ENCODE measurements around the gene CHST9.

Gene CHST9

GRCh38 chr18:27049969-27050368 is 135.1 kb downstream of the CHST9 start:
- H3K4me3 ChIP-seq (ENCODE audit: low read depth, low read length) = no peak overlapping the region
- no peaks in the 10 kb centered on the region for H3K4me1 ChIP-seq (ENCODE audit: control insufficient read depth, insufficient read depth, low read length, unreplicated experiment)
- H3K36me3 ChIP-seq (ENCODE audit: insufficient read depth, low read length) = no peaks in the 10 kb centered on the region
- H3K27me3 ChIP-seq (ENCODE audit: insufficient read depth, low read length) = no peaks in the 10 kb centered on the region
- H3K79me2 ChIP-seq (ENCODE audit: control insufficient read depth, insufficient read depth, low read length, unreplicated experiment) = no peaks in the 10 kb centered on the region
- no peak overlapping the region for H3K27ac ChIP-seq (ENCODE audit: low read depth, low read length)
- H2AFZ ChIP-seq (ENCODE audit: low read length, unreplicated experiment) = no peak overlapping the region

DNA sequence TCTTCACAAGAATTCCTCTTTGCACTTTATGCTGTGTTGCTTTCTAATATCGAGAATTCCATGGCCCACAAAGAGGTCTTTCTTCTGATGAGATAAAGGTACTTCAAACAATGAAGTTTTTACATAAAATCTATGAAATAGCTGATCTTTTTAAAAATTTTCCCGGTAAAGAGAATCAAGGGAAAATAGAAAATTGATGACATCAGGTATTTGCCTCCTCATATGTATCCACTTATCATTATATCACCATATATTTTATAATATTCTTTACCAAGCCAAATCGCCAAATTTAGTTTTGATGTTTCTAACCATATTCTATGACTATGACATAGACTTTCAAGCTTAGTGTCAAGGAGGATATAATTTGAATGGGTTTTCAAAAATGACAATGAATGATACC is 139.8 kb downstream of the CHST9 start:
- no peaks in the 10 kb centered on the region for H3K79me2 ChIP-seq (ENCODE audit: control insufficient read depth, insufficient read depth, low read length, unreplicated experiment)
- H3K27me3 ChIP-seq (ENCODE audit: insufficient read depth, low read length) = no peaks in the 10 kb centered on the region
- H3K4me3 ChIP-seq (ENCODE audit: low read depth, low read length) = no peak overlapping the region
- no peak overlapping the region for H3K27ac ChIP-seq (ENCODE audit: low read depth, low read length)
- H3K4me1 ChIP-seq (ENCODE audit: control insufficient read depth, insufficient read depth, low read length, unreplicated experiment) = no peaks in the 10 kb centered on the region
- no peak overlapping the region for H2AFZ ChIP-seq (ENCODE audit: low read length, unreplicated experiment)
- no peaks in the 10 kb centered on the region for H3K36me3 ChIP-seq (ENCODE audit: insufficient read depth, low read length)

DNA sequence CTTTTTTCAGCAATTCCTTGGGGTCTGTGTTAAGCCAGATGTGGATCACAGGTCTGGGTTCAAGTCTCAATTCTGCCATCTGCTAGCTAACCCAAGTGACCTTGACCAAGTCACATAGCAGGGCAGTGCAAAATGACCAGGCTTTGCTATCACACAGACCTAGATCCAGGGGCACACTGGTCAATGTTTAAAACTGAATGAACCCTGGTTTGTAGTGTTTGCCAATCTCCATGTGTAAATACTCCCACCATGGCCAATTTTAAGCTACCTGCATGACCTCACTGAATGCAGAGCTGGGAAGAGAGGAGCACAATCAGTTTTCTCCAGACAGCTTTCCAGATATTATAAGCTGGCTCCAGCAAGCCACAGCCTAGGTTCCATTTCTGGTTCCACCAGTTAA is 142.9 kb downstream of the CHST9 start:
- Histone ChIP-seq H3K27ac (ENCODE audit: low read depth, low read length) (no peak overlapping the region), H3K4me3 (ENCODE audit: low read depth, low read length) (no peak overlapping the region), H2AFZ (ENCODE audit: low read length, unreplicated experiment) (no peak overlapping the region), H3K79me2 (ENCODE audit: control insufficient read depth, insufficient read depth, low read length, unreplicated experiment) (no peaks in the 10 kb centered on the region), H3K36me3 (ENCODE audit: insufficient read depth, low read length) (no peaks in the 10 kb centered on the region), H3K4me1 (ENCODE audit: control insufficient read depth, insufficient read depth, low read length, unreplicated experiment) (no peaks in the 10 kb centered on the region), H3K27me3 (ENCODE audit: insufficient read depth, low read length) (no peaks in the 10 kb centered on the region)

- H3K79me2 ChIP-seq (ENCODE audit: control insufficient read depth, insufficient read depth, low read length, unreplicated experiment) = no peaks in the 10 kb centered on the region
- H3K27ac ChIP-seq (ENCODE audit: low read depth, low read length) = no peak overlapping the region
- no peaks in the 10 kb centered on the region for H3K36me3 ChIP-seq (ENCODE audit: insufficient read depth, low read length)
- no peaks in the 10 kb centered on the region for H3K27me3 ChIP-seq (ENCODE audit: insufficient read depth, low read length)
- H3K4me1 ChIP-seq (ENCODE audit: control insufficient read depth, insufficient read depth, low read length, unreplicated experiment) = no peaks in the 10 kb centered on the region
- no peak overlapping the region for H3K4me3 ChIP-seq (ENCODE audit: low read depth, low read length)
- H2AFZ ChIP-seq (ENCODE audit: low read length, unreplicated experiment) = no peak overlapping the region
Measured at GRCh38 chr18:27040796-27041195, 144.3 kb downstream of the CHST9 start.

- Histone ChIP-seq H3K4me1 (ENCODE audit: control insufficient read depth, insufficient read depth, low read length, unreplicated experiment) (no peaks in the 10 kb centered on the region), H3K27ac (ENCODE audit: low read depth, low read length) (no peak overlapping the region), H2AFZ (ENCODE audit: low read length, unreplicated experiment) (no peak overlapping the region), H3K4me3 (ENCODE audit: low read depth, low read length) (no peak overlapping the region), H3K27me3 (ENCODE audit: insufficient read depth, low read length) (peaks cover 10% of the 10 kb centered on the region; the same call in 1 of the 2 replicates), H3K79me2 (ENCODE audit: control insufficient read depth, insufficient read depth, low read length, unreplicated experiment) (no peaks in the 10 kb centered on the region), H3K36me3 (ENCODE audit: insufficient read depth, low read length) (no peaks in the 10 kb centered on the region)
Measured at GRCh38 chr18:27033722-27034121, 151.4 kb downstream of the CHST9 start.

GRCh38 chr18:27030421-27030820 is 154.7 kb downstream of the CHST9 start:
- no peak overlapping the region for H3K27ac ChIP-seq (ENCODE audit: low read depth, low read length)
- H3K27me3 ChIP-seq (ENCODE audit: insufficient read depth, low read length) = peaks cover 10% of the 10 kb centered on the region; the same call in 1 of the 2 replicates
- H2AFZ ChIP-seq (ENCODE audit: low read length, unreplicated experiment) = no peak overlapping the region
- no peak overlapping the region for H3K4me3 ChIP-seq (ENCODE audit: low read depth, low read length)
- no peaks in the 10 kb centered on the region for H3K36me3 ChIP-seq (ENCODE audit: insufficient read depth, low read length)
- H3K4me1 ChIP-seq (ENCODE audit: control insufficient read depth, insufficient read depth, low read length, unreplicated experiment) = no peaks in the 10 kb centered on the region
- no peaks in the 10 kb centered on the region for H3K79me2 ChIP-seq (ENCODE audit: control insufficient read depth, insufficient read depth, low read length, unreplicated experiment)

DNA sequence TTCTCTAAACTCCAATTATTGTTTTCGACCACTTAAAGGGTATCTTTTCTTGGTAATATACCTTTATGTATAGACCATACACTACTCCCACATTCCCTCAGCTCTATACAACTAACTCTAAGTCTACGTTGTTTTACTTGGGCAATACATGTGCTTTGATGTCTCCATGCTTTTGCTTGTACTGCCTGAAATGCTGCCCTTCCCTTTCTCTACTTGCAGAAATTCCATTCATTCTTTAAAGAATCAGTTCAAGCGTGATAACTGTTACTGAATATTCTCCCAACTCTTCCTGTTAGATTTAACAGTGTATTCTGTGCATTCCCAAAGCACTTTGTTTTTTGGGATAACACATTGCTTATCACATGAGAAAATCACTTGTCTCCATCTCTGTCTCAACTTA is 162.6 kb downstream of the CHST9 start:
- H3K4me3 ChIP-seq (ENCODE audit: low read depth, low read length) = no peak overlapping the region
- no peaks in the 10 kb centered on the region for H3K79me2 ChIP-seq (ENCODE audit: control insufficient read depth, insufficient read depth, low read length, unreplicated experiment)
- no peaks in the 10 kb centered on the region for H3K27me3 ChIP-seq (ENCODE audit: insufficient read depth, low read length)
- no peak overlapping the region for H3K27ac ChIP-seq (ENCODE audit: low read depth, low read length)
- no peaks in the 10 kb centered on the region for H3K4me1 ChIP-seq (ENCODE audit: control insufficient read depth, insufficient read depth, low read length, unreplicated experiment)
- H2AFZ ChIP-seq (ENCODE audit: low read length, unreplicated experiment) = no peak overlapping the region
- H3K36me3 ChIP-seq (ENCODE audit: insufficient read depth, low read length) = no peaks in the 10 kb centered on the region

- H3K27me3 ChIP-seq (ENCODE audit: insufficient read depth, low read length) = no peaks in the 10 kb centered on the region; the same call in 1 of the 2 replicates
- no peaks in the 10 kb centered on the region for H3K36me3 ChIP-seq (ENCODE audit: insufficient read depth, low read length)
- H3K4me1 ChIP-seq (ENCODE audit: control insufficient read depth, insufficient read depth, low read length, unreplicated experiment) = no peaks in the 10 kb centered on the region
- no peak overlapping the region for H3K27ac ChIP-seq (ENCODE audit: low read depth, low read length)
- no peak overlapping the region for H3K4me3 ChIP-seq (ENCODE audit: low read depth, low read length)
- H3K79me2 ChIP-seq (ENCODE audit: control insufficient read depth, insufficient read depth, low read length, unreplicated experiment) = no peaks in the 10 kb centered on the region
- no peak overlapping the region for H2AFZ ChIP-seq (ENCODE audit: low read length, unreplicated experiment)
Measured at GRCh38 chr18:27017901-27018500, 167.1 kb downstream of the CHST9 start.

DNA sequence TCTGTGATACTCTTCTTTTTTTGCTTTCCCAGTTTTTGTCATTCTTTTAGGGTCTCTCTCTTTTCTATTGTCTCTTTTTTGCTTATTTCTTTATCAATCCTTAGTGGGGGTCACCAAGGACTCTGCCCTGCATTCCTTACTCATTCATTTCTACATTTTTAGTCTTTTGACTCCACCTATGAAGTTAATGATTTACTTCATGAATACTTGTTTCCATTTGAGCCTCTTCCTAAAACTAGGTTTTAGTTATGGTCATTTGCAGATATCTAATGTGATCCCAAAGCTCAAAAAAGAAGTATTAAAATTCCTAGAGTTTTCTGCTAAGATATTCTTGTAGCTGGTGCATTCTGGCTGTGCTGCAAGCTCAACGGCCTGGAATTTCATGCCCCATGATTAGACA is 170.3 kb downstream of the CHST9 start:
- no peaks in the 10 kb centered on the region; the same call in 1 of the 2 replicates for H3K27me3 ChIP-seq (ENCODE audit: insufficient read depth, low read length)
- no peaks in the 10 kb centered on the region for H3K36me3 ChIP-seq (ENCODE audit: insufficient read depth, low read length)
- no peak overlapping the region for H3K4me3 ChIP-seq (ENCODE audit: low read depth, low read length)
- no peaks in the 10 kb centered on the region for H3K79me2 ChIP-seq (ENCODE audit: control insufficient read depth, insufficient read depth, low read length, unreplicated experiment)
- H3K4me1 ChIP-seq (ENCODE audit: control insufficient read depth, insufficient read depth, low read length, unreplicated experiment) = no peaks in the 10 kb centered on the region
- no peak overlapping the region for H3K27ac ChIP-seq (ENCODE audit: low read depth, low read length)
- H2AFZ ChIP-seq (ENCODE audit: low read length, unreplicated experiment) = no peak overlapping the region

GRCh38 chr18:27010784-27011183 is 174.3 kb downstream of the CHST9 start:
- Histone ChIP-seq H3K27me3 (ENCODE audit: insufficient read depth, low read length) (peaks cover 3% of the 10 kb centered on the region; the same call in 1 of the 2 replicates), H3K4me3 (ENCODE audit: low read depth, low read length) (no peak overlapping the region), H3K79me2 (ENCODE audit: control insufficient read depth, insufficient read depth, low read length, unreplicated experiment) (no peaks in the 10 kb centered on the region), H3K27ac (ENCODE audit: low read depth, low read length) (no peak overlapping the region), H3K4me1 (ENCODE audit: control insufficient read depth, insufficient read depth, low read length, unreplicated experiment) (no peaks in the 10 kb centered on the region), H3K36me3 (ENCODE audit: insufficient read depth, low read length) (no peaks in the 10 kb centered on the region), H2AFZ (ENCODE audit: low read length, unreplicated experiment) (no peak overlapping the region)

DNA sequence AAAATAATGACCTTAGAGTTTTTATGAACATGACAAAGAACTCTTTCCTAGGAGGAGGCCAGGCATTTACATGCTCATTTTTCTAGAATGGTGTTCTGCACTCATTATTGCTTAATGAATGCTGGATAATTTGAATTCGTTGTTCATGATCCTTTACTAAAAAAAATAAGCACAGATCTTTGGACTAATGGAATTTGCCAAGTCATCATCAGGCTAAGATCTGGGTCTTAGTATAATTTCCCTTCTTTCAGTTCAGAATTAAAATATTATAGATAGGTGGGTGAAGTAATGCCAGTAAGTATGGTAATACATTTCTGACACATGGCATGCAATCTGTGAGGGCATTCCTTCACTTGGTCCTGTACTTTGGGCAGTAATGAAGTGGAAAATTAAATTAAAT is 175.8 kb downstream of the CHST9 start:
- Histone ChIP-seq H3K79me2 (ENCODE audit: control insufficient read depth, insufficient read depth, low read length, unreplicated experiment) (no peaks in the 10 kb centered on the region), H3K36me3 (ENCODE audit: insufficient read depth, low read length) (no peaks in the 10 kb centered on the region), H3K27ac (ENCODE audit: low read depth, low read length) (no peak overlapping the region), H3K4me1 (ENCODE audit: control insufficient read depth, insufficient read depth, low read length, unreplicated experiment) (no peaks in the 10 kb centered on the region), H2AFZ (ENCODE audit: low read length, unreplicated experiment) (no peak overlapping the region), H3K4me3 (ENCODE audit: low read depth, low read length) (no peak overlapping the region), H3K27me3 (ENCODE audit: insufficient read depth, low read length) (peaks cover 3% of the 10 kb centered on the region; the same call in 1 of the 2 replicates)
